GM21423 (cell line): ENCODE measurements around the gene ABCC9.

Source experiments
- ATAC-seq: cut with Tn5 transposase; IDR thresholded peaks from one replicate; pipeline ENCODE4 v1.9.1; 2021; ENCODE audit warnings: mild to moderate bottlenecking, moderate library complexity; ENCODE audit not compliant: unreplicated experiment

The ABCC9 gene

DNA sequence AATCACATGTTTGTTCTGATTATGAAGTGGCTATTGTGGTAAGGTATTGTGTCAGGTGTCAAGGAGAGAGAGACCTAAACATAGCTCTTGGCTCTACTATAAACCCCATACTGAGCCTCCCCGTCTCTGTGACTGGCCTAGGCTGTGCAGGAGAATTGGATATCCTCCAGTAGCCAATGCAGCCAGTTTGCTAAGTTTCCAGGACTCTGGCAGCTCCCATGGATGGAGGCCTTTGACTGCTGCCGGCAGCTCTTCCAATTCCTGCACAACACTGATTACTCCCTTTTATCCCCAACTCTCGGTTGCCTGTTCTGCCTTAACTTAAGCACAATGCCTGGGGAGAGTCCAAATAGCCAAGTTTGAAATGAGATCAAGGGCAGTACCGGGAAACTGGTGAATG, 59.3 kb downstream of the ABCC9 start:
- no peak for ATAC-seq

DNA sequence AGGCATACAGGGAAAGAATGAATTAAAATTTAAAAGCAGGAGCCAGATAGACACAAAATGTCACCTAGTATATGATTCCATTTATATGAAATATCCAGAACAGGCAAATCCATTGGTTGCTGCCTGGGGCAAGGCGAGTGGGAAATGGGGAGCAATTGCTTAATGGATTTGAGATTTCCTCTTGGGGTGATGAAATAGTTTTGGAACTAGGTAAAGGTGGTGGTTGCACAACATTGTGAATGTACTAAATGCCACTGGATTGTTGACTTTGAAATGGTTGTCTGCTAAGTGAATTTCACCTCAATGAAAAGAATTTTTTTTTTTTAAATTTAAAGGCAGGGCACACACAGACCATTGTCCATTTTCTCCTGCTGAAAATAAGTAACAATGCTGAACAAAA, 61.9 kb downstream of the ABCC9 start:
- no peak for ATAC-seq

DNA sequence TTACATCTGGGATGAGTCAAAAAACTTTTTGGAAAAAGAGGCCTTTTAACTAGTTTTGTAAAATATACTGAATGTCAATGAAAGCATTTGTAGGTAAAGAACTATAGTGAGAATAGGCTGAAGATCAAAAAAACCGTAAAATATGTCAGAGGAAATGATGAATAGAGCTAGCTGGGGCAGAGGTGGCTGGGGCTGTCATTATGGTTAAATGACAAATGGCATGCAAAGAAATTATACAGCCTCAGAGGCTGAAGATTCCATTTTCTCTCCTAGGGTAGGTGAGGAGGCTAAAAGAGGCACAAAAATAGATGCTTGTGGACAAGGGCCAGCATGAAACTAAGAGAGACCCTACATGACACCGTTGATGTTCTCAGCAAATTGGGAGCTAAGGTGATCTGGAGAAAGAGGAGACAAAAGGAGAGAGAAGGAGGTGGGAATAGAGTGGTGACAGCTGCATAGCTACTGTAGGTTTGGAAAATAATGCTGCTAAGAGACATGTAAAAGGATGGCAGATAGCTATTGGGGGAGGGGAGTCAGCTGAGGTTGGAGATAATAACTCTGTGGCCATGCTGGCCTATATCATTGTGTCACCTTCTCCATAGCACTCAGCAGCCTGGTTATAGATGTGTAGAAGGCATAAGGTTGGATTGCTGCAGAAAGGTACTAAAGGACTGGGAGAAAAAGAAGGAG, 63.8 kb downstream of the ABCC9 start:
- ATAC-seq, result no peak

DNA sequence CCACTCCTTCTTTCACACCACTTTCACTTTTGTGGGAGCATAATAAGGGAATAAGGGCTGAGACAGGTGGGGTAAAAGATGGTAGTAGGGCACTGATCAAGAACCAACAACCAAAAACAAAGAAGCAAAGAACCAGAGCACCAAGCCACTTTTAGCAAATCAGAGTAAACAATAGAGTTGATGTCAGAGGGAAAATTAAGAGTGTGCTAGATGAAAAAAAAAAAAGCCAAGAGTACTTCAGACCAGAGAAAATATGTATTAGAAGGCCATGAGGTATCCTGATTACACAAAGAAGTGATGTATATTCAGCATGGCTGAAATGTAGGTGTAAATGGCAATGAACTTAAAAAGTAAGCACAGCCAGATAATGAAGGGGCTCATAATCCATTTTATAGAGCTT, 75.4 kb downstream of the ABCC9 start:
- ATAC-seq, result no peak

DNA sequence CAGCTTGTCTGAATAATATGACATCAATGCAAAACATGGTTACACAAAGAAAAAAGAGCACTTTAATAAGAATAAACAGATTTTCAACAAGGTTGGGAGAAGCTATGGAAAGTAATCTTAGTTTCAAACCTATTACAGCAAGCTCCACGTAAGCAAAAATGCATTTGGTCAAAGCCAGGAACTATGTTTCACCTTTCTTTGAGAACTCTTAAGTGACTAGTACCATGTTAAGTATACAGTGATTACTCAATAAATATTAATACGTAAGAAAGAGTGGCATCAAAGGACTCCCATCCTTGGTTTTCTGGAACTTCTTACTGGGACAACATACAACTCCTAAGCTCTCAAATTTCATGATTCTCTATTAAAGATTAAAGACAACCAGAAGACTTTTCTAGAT, 80.7 kb downstream of the ABCC9 start:
- ATAC-seq, result no peak

DNA sequence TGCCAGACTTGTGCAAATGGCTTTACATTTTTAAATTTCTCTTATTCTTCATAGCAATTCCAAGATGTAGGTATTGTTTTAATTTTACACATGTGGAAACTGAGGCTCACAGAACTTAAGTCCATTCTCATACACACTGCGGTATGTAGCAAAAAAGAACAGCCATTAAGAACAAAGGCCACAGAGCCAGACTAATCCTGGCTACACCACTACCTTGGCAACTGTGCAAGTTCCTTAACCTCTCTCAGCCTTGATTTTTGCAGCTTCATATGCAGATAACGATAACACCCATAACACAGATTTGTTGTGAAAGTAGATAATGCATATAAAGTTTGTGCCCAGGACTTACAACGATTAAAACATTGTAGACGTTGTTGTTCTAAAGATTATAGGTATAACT, 81.1 kb downstream of the ABCC9 start:
- no peak for ATAC-seq

DNA sequence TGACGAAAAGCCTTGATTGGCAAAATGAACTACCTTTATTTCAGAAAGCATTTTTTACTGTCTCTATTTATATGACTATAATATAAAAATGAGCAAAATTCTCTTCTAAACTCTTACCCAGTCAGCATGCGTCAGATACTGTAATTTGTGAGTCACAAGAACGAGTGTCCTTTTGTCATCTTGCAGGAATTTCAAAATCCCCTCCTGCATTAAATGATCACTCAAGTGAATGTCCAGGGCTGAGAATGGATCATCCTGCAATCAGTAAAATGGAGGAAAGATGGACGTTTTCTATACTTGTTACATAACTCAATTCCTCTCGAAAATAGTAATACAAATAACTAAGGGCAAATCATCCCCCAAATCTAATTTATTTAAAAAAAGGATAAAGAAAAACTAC, 89.0 kb downstream of the ABCC9 start:
- ATAC-seq, result no peak

DNA sequence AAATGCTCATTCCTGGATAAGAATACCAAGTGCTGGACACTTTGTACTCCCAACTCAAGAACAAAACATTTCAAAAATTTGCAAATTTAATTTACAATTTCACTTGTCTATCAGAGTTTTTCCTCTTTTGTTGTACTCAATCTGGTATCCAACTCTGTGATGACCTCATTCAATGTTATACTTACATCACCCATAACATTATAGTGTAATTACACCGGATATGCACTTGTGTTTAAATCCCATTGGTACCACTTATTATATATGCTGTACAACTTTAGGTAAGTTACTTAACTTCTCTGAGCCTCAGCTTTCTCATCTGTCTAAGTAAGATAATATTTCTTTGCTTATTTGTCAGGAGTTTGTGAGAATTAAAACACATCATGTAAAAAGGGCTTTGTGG, 90.1 kb downstream of the ABCC9 start:
- ATAC-seq, result no peak

DNA sequence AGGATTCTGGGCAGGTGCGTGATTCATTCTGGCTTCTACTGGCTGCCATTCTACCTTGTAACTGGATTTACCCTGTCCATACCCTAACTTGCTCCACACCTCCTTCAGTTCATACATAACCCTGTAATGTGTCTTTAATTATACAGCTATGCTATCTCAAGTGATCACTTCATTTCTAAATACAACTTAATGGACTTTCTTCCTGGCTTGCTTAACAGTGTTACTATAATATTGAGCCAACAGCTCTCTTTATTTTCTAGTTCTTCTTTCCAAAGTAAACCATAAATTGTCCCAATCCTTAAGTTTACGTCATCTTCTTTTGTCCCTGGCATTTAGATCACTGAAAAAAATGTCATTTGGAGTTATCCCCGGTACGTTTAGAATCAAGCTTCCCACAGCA, 90.8 kb downstream of the ABCC9 start:
- ATAC-seq, result no peak

DNA sequence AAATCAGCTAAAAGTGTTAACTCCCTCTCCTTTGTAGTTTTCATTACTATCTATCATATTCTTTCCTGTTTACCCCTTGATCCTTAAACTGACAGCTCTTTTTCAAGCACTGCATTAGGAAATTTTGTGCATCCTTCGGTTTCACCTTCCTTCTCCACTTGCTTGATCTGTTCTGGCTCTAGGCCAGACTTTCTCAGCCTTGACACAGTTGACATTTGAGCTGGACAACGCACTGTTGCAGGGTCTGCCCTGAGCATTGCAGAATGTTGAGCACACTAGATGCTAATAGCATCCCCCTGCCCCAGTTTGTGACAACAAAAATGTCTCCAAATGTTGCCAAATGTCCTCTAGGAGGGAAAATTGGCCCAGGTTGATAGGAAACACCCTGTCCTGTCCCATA, 91.3 kb downstream of the ABCC9 start:
- no peak for ATAC-seq

DNA sequence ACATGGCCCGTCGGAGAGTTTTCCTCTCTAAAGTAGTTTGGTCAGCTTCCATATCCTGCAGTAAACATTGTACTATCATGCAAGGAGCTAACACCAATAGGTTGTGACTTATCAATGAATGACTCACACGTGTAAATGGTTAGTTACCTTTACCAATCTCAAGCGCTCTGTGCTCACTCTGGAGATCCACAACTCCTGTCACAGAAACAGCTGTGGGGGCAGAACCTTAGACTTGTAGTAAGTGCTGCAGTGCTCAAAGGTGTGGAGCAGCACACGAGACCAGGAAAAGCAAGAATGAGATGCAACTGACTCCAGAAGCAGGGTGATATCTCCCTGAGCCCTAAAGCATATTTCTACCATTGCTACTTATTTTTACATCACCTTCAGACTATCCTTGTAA, 93.0 kb downstream of the ABCC9 start:
- no peak for ATAC-seq

DNA sequence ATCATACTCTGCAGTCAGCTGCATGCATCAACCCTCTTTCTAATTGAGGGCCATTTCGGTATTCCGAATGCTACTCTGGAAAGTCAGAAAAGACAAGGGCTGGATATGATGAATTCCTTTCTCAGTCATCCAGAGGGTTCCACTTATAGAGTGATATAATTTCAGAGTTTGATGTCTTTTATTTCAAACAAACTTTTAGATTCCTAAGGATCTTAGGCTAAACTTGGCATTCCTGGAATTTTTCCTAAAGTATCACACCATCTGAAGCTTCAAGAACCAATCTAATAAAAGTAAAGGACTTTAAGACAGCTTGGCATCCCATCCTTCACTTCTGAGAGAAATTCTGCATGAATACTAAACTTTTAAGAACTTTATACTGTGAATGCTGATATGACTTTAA, 97.4 kb downstream of the ABCC9 start:
- ATAC-seq, result no peak

DNA sequence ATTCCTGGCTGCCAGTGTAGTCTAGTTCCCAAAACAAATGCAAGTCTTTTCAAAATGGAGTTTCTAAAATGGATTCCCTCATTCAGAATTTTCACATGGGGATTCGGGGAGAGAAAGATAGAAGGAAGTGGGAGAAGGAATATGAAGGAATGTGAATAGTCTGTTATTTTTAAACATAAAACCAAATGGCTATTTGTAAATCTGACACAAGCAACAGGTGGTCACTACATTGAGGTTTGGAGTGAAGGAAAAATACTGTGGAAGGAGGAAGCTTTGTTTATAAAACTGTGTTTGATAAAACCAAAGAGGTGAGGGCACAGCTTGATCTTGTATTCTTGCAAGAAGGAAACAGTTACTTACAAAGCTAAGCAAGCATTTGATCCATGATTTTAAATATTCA, 101.5 kb downstream of the ABCC9 start:
- no peak for ATAC-seq

DNA sequence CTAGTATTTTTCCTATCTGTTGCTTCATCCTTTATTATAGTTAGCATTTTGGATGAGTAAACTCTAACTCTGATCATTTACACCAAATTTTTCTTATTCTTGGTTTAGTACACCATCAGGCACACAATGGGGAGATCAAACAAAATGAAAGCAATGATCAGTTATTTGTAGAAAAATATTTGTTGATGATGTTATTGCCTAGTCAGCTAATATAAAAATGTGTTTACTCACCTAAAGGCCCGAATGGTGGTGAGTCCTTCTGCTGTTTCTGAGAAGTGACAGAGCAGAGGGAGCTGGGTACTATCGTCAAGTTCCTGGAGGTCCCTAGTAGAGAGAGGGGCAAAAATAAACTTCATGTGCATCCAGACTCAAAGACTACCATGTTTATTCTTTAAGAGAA, 103.4 kb downstream of the ABCC9 start:
- ATAC-seq, result no peak

DNA sequence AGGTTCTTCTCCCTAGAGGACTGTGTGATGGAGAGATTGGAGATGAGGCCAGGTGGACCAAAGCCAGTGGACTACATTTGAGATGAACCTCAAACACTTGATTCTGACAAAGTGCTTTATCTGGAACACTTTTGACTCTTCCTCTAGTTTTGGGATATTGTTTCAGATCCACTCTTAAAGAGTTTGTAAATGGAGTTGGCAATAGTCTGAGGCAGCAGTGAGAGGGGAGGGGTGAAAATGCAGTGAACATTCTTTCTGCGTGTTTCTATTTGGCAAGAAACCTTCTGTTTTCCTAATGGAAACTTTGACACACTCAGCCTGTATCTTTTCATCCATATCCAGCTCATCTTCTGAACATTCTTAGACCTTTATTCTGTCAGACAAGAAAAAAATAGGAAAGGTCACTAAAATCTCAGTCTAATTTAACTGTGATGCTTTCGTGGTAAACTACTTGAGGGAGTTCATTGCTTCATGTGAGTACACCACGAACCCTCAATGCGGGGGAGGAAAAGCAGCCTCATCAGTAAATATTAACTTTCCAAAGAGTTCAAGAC, 109.4 kb downstream of the ABCC9 start:
- ATAC-seq, result no peak

DNA sequence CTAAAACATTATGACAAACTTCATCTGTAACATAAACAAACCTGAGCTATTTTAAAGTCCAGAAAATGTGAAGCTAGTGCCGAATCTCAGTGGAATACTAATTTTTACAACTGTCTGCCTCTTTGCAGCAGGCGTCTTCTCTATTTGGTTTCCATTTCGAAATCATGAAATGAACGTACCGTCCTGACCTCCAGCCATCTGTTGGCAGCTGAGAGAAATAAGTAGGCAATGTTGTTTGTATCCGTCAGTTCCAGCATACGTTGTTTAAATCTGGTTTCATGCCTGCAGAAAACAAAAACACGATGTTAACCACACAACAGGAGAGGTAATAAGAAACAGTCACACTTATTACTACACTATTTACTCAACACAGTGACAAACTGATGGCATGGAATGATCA, 112.4 kb downstream of the ABCC9 start:
- no peak for ATAC-seq

DNA sequence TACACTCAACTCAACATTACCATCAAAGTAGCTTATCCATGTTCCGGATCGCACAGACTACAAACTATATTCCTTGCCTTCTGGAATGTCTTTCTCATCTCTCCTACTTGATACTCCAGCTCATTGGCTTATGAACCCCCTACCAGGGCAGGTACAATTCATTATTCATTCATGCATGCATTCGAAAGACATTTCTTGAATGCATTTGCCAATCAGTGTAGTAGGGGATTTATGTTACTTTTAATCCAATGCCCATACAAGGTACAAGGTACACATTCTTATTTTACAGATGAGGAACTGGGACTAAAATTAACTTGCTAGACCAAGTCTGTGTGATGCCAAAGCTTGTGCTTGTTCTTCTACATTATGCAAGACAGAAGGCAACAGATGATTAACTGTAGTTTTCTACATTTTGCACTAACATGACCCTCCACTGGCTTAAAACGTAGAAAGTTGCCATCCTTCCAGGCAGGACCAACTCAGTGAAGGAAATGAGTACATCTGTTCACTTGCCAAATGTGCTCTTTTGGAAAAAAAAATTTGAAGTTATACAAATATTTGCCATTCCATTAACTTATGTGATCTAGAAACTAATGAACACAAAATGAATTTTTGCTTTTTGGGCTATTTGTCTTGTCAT, 113.0 kb downstream of the ABCC9 start:
- ATAC-seq, result no peak

DNA sequence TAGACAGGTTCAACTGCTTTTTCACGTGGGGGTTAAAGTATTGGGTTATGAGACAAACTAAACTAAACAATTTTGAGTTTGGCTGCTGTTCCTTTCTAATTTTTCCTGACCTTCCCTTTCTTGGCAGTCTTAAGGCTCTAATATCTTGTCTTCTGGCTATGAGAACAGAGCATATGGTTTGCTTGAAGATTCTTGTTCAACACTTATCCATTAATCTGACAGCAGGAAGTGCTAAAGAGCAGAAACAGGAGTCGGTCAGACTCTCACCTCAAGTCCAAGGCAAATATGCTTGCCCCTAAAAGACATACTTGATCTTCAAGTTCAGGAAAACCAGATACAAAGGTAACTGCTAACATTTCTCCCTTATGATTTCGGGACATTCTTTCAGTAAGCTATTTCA, 114.1 kb downstream of the ABCC9 start:
- ATAC-seq, result no peak

DNA sequence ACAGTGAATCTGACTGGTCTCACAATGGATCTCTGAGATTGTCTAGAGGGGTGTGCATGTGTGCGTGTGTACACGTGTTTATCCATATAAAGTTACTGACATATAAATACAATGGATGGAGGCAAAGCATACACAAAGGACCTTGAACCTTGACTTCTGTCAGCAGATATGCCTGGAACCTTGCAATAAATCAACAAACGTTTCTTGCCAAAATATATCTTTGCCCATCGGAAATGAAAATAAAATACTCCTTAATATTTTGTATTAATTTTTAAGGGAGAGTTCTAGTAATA, 114.7 kb downstream of the ABCC9 start:
- ATAC-seq, result no peak

DNA sequence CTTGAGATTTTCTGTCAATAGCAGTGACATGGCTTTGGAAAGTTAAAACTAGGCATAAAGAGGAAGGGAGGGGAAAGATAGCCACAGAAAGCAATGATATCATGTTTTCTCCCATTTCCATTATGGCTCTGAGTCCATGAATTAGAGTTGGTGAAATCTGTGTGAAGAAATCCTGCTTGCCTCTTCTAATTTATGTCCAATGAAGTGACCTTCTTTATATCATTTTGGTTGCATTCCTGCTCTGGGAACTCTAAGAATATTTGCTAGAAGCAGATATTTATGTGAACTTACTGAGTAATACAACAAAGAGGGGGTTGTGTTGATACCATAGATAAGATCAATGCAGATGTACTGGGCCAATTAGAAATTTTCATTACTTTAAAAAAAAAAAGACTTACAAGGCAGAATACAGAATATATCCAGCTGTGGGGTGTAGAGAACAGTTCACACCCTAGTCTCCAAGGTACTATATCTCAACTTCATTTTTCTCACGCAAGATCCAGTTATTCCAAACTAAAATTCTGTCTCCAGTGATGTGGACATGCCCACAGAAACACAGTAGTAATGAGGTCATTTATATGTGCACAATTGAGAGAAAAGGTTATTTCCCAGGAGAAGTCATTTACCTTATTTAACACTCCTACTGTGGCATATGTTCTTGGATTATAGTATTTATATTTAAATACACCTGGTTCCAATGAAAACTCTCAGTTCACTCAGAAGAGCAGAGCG, 115.2 kb downstream of the ABCC9 start:
- ATAC-seq, result no peak

DNA sequence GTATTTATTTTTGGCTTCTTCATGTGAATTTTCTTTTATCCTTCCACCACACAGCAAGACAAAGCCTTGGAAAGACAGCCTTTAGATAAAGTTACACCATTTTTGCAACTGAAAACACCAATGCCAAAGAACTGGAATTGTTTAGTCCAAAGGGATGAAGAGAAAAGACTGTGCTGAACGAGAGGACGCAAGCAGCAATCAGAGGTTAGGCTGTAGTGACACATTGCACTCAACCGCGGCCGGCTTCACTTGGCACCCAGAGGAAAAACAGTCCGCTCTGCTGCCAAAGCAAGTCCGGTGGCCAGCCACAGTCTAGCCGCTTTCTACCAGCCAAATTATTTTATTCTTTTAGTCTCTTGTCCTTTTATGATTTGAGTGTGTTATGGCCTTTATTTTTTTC, 117.6 kb downstream of the ABCC9 start:
- no peak for ATAC-seq

DNA sequence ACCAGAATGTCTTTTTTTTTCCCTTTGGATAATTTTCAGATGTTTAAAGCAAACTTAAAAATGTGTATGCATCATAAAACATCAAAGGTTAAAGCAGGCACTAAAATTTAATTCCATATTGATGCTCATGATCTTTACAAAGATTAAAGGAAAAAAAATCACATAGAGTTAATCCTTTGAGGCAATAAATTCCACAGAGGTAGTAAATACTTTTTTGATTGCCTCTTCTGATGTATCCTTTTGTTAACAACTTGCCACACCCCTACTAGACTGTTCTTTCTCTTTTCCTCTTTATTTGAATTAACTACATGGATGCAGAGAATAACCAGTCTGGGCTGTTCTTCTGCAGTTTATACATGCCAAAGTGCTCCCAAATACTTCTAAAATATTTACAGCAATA, 121.5 kb downstream of the ABCC9 start:
- no peak for ATAC-seq
